ENCODE measurements around the gene PLOD2.

PLOD2 gene

GRCh38 chr3:146100180-146100579 lies 60.8 kb downstream of the PLOD2 start:
- DNase-seq (ENCODE audit: low read depth), result no peak

- no peak for DNase-seq (ENCODE audit: low read depth)
Measured at GRCh38 chr3:146099316-146099715, 61.7 kb downstream of the PLOD2 start.

- no peak for DNase-seq (ENCODE audit: low read depth)
Measured at GRCh38 chr3:146093896-146094295, 67.1 kb downstream of the PLOD2 start.

DNA sequence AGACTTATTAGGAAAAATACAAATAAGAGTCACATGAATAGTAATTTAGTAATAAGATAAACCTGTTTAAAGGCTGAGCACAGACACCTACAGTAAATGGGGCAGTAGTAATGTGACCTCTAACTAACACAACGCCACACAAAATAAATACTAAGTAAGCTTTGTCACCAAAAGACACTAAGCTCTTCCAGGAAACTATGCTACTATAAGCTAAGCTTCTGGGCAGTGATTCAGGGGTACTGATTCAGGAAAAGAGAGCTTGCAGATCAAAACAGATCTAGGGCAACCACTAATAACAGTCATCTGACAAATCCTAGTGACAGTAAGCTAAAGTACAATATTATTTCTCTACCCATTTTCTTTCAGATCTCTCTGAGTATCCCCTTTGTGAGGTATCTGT lies 68.8 kb downstream of the PLOD2 start:
- DNase-seq (ENCODE audit: low read depth), result peak; percentile 70

GRCh38 chr3:146091397-146091796 lies 69.6 kb downstream of the PLOD2 start:
- DNase-seq (ENCODE audit: low read depth), result no peak

DNA sequence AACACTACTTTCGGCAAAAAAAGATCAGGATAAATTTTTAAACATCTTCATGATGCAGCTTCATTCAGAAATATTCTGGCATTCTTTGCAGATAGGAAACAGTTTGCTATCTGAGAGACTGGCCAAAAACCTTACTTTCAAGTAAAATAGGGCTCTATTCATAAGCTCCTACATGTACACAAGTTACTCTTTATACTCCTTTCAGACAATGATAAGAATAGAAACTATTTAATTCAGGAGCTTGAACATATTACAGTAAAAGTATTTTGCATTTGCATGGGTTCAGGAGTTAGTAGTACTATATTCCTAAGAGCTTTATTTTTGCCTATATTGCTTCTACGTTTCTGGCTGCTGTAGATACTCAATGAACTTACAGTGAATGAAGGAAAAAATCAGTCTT lies 70.5 kb downstream of the PLOD2 start:
- no peak for DNase-seq (ENCODE audit: low read depth)

GRCh38 chr3:146088840-146089239 lies 72.1 kb downstream of the PLOD2 start:
- DNase-seq (ENCODE audit: low read depth), result no peak

DNA sequence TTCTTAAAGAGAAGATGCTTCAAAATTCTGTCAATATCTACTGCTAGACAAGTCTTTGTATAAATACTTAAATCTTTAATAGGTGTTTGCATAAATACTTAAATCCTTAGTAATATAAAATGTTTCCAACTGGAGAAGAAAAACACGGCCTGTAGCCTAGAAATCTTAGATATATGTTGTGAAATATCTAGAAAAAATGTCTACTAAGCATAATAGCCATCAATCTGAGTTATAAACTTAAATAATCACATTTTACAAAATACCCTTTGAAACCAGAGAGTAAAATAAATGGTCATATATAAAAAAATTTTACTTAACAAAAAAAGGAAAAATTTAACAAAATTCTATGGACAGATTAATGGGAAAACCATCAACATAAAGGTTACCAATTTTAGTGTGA lies 73.9 kb downstream of the PLOD2 start:
- DNase-seq (ENCODE audit: low read depth), result no peak

GRCh38 chr3:146086211-146086610 lies 74.8 kb downstream of the PLOD2 start:
- DNase-seq (ENCODE audit: low read depth), result no peak

- no peak for DNase-seq (ENCODE audit: low read depth)
Measured at GRCh38 chr3:146085678-146086077, 75.3 kb downstream of the PLOD2 start.

DNA sequence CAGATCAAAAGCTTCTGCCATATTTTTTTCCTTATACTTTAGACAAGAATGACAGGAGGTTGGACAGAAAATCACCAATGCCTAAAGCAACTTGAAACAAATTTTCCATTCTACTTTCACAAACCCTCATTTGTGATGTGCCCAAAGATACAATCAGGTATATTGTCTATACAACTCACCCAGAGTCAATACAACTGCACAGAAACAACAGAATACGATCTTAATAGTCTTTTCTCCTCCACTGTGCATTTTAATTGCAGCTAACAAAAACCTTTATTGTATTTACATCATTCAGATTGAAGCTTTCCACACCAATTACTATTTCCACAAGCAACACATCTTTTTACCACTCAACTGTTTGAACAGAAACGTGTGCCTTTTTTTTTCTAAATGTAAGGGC lies 80.4 kb downstream of the PLOD2 start:
- no peak for DNase-seq (ENCODE audit: low read depth)

- DNase-seq (ENCODE audit: low read depth), result no peak
Measured at GRCh38 chr3:146078031-146078430, 83.0 kb downstream of the PLOD2 start.

DNA sequence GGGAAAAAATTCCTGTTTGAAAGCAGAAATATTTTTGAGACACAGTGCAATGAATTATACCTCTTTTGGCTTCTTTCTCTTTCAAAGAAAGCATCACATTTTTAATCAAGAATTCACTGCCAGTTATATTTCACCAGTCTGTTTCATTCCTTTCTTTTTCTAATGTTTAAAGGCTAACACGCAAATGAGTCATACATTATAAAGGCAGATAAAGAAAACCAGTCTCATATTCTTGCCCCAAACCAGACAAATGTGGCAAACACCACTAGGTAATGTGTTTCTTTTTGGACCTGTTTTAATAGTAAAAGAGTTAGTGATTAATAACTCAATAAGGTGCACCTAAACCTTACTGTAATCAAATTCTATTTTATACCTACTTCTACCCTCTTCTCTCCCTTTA lies 83.8 kb downstream of the PLOD2 start:
- DNase-seq (ENCODE audit: low read depth), result no peak

DNA sequence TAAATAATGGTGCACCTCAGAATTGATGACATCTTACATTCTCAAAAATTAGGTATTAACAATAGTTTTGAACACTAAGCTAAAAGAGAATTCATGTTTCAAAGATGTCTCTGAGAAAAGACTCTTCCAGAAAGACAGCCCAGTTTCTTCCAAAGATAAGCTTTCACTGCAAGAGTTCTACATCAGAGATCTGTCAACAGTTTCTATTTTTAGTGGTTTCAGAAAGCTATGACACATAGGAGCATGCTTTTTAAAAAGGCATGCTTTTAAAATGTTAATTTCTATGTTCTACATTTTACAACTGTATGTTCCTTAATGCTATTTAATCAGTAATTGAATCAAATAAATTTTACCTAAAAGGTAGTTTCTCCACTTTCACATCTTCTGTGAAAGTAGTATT lies 88.2 kb downstream of the PLOD2 start:
- peak; percentile 25 for DNase-seq (ENCODE audit: low read depth)

DNA sequence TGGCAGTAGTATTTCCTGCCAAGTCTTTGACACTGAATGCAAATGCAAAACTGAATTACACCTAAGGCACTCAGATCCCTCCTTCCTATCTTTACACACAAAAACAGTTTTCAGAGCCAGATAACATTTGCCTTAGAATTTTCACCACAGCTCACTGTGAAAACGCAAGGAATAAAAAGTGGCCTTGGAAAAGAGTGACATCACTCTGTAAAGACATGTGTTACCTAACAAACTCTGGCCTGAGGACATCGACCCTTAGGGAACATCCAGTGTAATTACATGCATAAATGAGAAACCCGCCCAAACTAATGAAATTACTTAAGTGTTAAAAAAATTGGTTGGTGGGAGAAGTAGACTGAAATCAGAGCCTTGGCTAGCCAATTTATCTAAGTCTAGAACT lies 88.9 kb downstream of the PLOD2 start:
- DNase-seq (ENCODE audit: low read depth), result no peak

GRCh38 chr3:146071632-146072031 lies 89.4 kb downstream of the PLOD2 start:
- DNase-seq (ENCODE audit: low read depth), result no peak

DNA sequence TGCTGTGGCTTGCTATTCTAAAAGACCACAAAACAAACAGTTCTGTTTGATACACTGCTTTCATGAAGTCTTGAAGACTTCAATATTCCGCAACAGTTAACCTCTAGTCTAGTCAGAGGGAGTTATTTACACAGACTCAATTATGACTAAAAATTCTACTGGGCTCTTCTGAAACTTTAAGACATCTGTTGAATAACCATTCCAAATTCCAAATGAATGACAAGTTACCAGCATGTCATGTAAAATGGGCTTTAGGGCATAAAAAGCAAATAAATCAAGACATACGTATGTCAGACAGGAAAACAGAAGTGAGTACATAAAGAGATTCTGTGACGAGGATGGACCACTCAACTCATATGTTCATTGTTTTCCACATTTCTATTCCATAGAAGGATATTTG lies 93.9 kb downstream of the PLOD2 start:
- peak; percentile 52 for DNase-seq (ENCODE audit: low read depth)

DNA sequence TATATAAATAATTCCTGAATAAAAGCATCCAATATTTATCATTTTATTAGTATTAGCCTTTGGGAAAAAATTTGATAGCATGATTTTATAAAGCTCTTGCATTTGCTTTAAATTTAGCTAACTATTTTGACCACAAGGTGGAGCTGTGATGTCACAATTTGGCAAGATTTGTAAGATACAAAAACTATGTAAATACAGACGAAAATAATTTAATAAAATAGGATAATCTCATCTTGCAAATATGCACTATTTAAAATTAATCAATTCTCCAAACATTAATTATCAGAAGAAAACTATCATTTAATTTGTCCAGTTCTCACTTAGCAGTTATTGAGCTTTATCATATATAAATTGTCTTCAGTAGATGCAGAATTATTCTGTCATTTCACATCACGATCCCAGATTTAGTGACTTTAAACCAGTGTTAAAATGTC lies 95.4 kb downstream of the PLOD2 start:
- peak; percentile 45 for DNase-seq (ENCODE audit: low read depth)

DNA sequence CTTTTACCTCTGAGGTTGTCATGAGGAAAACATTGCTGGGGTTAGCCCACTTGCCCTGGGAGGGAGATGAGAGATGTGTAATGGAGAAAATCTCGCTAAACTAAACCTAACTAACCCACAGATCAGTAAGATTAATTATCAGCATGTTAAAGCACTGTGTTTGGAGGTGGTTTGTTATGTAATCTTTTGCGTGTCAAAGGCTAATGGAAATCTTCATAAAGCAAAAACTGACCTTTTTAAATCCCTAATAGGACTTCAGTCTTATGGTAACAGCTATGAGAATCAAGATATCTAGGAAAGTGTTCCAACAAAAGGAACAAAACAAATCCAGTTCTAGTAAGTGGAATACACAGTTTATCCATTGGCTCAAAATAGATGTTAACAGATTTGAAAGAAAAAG lies 102.7 kb downstream of the PLOD2 start:
- DNase-seq (ENCODE audit: low read depth), result no peak

DNA sequence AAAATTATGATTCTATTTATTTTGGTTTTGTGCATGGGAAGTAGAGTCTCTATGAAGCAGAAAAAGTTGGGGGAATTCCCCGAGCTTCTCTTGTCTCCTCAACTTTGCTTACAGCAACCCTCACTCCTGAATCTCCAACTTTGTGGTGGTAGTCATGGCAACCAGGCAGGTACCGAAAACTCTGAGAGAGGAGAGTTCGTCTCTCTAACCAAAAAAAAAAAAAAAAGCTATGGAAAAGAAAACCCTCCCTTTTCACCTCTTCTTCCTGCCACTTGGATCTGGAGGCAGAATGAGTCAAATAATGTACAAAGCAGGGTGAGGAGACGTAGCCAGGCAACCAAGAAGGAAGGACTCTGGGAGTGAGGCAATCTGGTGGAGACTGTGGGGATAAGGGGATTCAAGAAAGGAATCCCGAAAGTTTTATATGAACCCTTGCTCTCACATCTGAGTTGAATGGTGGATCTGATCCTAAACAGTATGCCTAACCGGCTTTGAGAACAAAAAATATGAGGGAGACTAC lies 108.1 kb downstream of the PLOD2 start:
- DNase-seq (ENCODE audit: low read depth), result no peak

- no peak for DNase-seq (ENCODE audit: low read depth)
Measured at GRCh38 chr3:146052056-146052790, 108.8 kb downstream of the PLOD2 start.

DNA sequence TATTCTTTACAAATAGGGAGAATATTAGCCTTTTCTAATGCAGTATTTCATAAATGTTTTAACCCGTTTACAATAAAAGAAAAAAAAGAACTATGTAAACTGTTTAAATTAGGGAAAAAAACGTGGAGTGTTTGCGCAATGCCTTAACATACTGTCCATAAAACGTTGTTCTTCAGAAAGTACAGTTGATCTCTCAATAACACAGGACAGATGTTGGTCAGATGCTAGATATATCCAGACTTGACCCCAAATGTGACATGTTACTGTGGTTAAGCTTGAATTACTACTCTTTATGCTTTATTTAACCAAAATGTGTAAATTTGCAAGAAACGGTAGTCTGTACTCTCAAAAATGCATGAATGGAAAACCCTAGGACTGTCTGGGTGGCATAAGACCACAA lies 110.3 kb downstream of the PLOD2 start:
- no peak for DNase-seq (ENCODE audit: low read depth)

DNA sequence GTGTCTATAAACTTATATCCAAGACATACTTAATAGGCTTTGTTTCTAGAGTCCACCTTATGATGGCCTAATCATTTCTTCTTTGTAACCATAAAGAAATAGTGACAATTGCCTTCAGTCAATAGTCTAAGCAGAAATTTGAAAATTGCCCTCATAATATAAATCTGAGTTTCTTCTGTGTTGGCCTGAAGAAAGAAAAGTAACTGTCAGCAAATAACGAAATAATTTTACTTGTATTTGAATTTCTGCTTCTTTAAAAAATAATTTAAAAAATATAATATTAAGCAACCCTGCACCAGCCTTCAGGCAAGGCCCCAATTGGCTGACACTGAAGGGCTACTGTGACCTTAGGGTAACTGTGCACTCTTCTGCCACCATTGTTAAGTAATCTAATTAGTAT lies 113.5 kb downstream of the PLOD2 start:
- no peak for DNase-seq (ENCODE audit: low read depth)

DNA sequence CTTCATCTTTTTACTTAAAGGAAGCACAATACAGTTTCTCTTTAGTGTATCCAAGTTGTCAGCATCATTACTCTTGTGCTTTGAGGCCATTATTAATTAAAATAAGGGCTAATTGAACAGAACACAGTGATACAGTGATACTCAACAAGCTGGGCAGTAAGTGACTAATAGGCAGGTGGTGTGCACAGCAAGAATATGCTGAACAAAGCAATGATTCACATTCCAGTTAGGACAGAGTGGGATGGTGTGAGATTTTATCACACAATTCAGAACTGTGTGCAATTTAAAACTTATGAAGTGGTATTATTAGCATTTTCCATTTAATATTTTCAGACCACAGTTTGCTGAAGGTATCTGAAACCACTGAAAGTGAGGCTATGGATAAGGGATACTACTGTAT lies 116.9 kb downstream of the PLOD2 start:
- DNase-seq (ENCODE audit: low read depth), result no peak
